WTC11 (cell line): Measurements from ENCODE around the gene LAMA1. TPM values are rescaled to one million over a fixed set of nuclear protein-coding genes. Genes with fewer than 3 reads are reported as not detected.
A peak's percentile ranks its signal among the peaks of the same experiment; 100 is the strongest.

Experiments used
- ATAC-seq: fragments of 200-7000 bp; cut with Tn5 transposase; 2 replicates; pipeline ENCODE4 v1.10.0; 2021; ENCODE audit warnings: mild to moderate bottlenecking, moderate library complexity
- CTCF ChIA-PET: fragments of 300-600 bp; sonication (Branson Sonifier 250); formaldehyde crosslinking; loops from one replicate; lab custom pipeline; 2021; ENCODE audit warnings: antibody characterized with exemption; lab: Charles Lee
- POLR2A ChIA-PET: fragments of 350-600 bp; sonication (Branson Sonifier 250); formaldehyde crosslinking; loops from one replicate; lab custom pipeline; 2021; ENCODE audit warnings: antibody characterized with exemption; lab: Charles Lee
- DNase-seq: peaks from one replicate; pipeline ENCODE4 v3.0.0; 2021; ENCODE audit warnings: low spot score
- H3K27ac Mint-ChIP-seq: 2 replicates; pipeline ENCODE4 v1.8.0; 2021; ENCODE audit warnings: mixed read lengths
- H3K27me3 Mint-ChIP-seq: 2 replicates; pipeline ENCODE4 v1.8.0; 2021; ENCODE audit warnings: low read depth, mild to moderate bottlenecking, moderate library complexity, mixed read lengths
- H3K36me3 Mint-ChIP-seq: 2 replicates; pipeline ENCODE4 v1.8.0; 2021; ENCODE audit warnings: mixed read lengths
- H3K4me1 Mint-ChIP-seq: 2 replicates; pipeline ENCODE4 v1.8.0; 2022; ENCODE audit warnings: mixed read lengths
- H3K4me3 Mint-ChIP-seq: 2 replicates; pipeline ENCODE4 v1.8.0; 2021; ENCODE audit warnings: mild to moderate bottlenecking, moderate library complexity, mixed read lengths
- H3K9me3 Mint-ChIP-seq: 2 replicates; pipeline ENCODE4 v1.8.0; 2021; ENCODE audit warnings: mixed read lengths
- ATF3 ChIP-seq: sonication (generic); formaldehyde crosslinking; conservative IDR thresholded peaks from 2 replicates; pipeline ENCODE4 v1.8.1; 2022; ENCODE audit warnings: mild to moderate bottlenecking, missing genetic modification reagents
- E2F1 ChIP-seq: sonication (generic); formaldehyde crosslinking; IDR thresholded peaks from 2 replicates; pipeline ENCODE4 v1.8.0; 2022; ENCODE audit warnings: mild to moderate bottlenecking, missing genetic modification reagents
- E2F5 ChIP-seq: sonication (generic); formaldehyde crosslinking; IDR thresholded peaks from 2 replicates; pipeline ENCODE4 v1.8.1; 2022; ENCODE audit warnings: mild to moderate bottlenecking, moderate library complexity, missing genetic modification reagents
- ELF4 ChIP-seq: sonication (generic); formaldehyde crosslinking; IDR thresholded peaks from 2 replicates; pipeline ENCODE4 v1.8.1; 2022; ENCODE audit warnings: low read depth, mild to moderate bottlenecking, moderate library complexity, missing genetic modification reagents
- ESRRA ChIP-seq: sonication (generic); formaldehyde crosslinking; IDR thresholded peaks from 2 replicates; pipeline ENCODE4 v1.8.1; 2022; ENCODE audit warnings: mild to moderate bottlenecking, missing genetic modification reagents, borderline replicate concordance
- FOXP1 ChIP-seq: sonication (generic); formaldehyde crosslinking; IDR thresholded peaks from 2 replicates; pipeline ENCODE4 v1.8.0; 2022; ENCODE audit warnings: missing genetic modification reagents, mild to moderate bottlenecking, moderate library complexity, borderline replicate concordance
- JAZF1 ChIP-seq: fragments of 250-450 bp; sonication (Bioruptor Pico); IDR thresholded peaks from 2 replicates; pipeline ENCODE4 v1.9.0; 2021; ENCODE audit warnings: moderate library complexity, mild to moderate bottlenecking, inconsistent platforms
- MAX ChIP-seq: sonication (generic); formaldehyde crosslinking; IDR thresholded peaks from 2 replicates; pipeline ENCODE4 v1.8.0; 2022; ENCODE audit warnings: mild to moderate bottlenecking, missing genetic modification reagents
- MYBL2 ChIP-seq: sonication (generic); formaldehyde crosslinking; IDR thresholded peaks from 2 replicates; pipeline ENCODE4 v1.8.1; 2023; ENCODE audit warnings: mild to moderate bottlenecking, moderate library complexity, missing genetic modification reagents
- TCF7 ChIP-seq: sonication (generic); formaldehyde crosslinking; IDR thresholded peaks from 2 replicates; pipeline ENCODE4 v1.8.0; 2022; ENCODE audit warnings: mild to moderate bottlenecking, low read depth, missing genetic modification reagents, moderate library complexity
- TEAD4 ChIP-seq: sonication (generic); formaldehyde crosslinking; IDR thresholded peaks from 2 replicates; pipeline ENCODE4 v1.8.0; 2022; ENCODE audit warnings: mild to moderate bottlenecking, missing genetic modification reagents
- USF1 ChIP-seq: sonication (generic); formaldehyde crosslinking; IDR thresholded peaks from 2 replicates; pipeline ENCODE4 v1.8.0; 2022; ENCODE audit warnings: mild to moderate bottlenecking, missing genetic modification reagents
- ZNF121 ChIP-seq: sonication (generic); formaldehyde crosslinking; IDR thresholded peaks from 2 replicates; pipeline ENCODE4 v1.8.0; 2023; ENCODE audit warnings: missing genetic modification reagents
- ZNF138 ChIP-seq: sonication (generic); formaldehyde crosslinking; conservative IDR thresholded peaks from 2 replicates; pipeline ENCODE4 v1.8.1; 2022; ENCODE audit warnings: mild to moderate bottlenecking, moderate library complexity, missing genetic modification reagents
- ZNF263 ChIP-seq: sonication (generic); formaldehyde crosslinking; IDR thresholded peaks from 2 replicates; pipeline ENCODE4 v1.8.1; 2022; ENCODE audit warnings: low read depth, mild to moderate bottlenecking, moderate library complexity, missing genetic modification reagents
- ZNF281 ChIP-seq: sonication (generic); formaldehyde crosslinking; IDR thresholded peaks from 2 replicates; pipeline ENCODE4 v1.8.0; 2023; ENCODE audit warnings: mild to moderate bottlenecking, missing genetic modification reagents
- ZNF416 ChIP-seq: fragments of 250-450 bp; sonication (Bioruptor Pico); IDR thresholded peaks from 2 replicates; pipeline ENCODE4 v1.9.0; 2021; ENCODE audit warnings: mild to moderate bottlenecking, inconsistent platforms
- ZNF423 ChIP-seq: fragments of 250-450 bp; sonication (Bioruptor Pico); IDR thresholded peaks from 2 replicates; pipeline ENCODE4 v2.1.2; 2022; ENCODE audit warnings: mild to moderate bottlenecking, moderate library complexity
- total RNA-seq: library from RNA; stranded (reverse); gene quantifications from 3 replicates; pipeline ENCODE4 v1.2.3, GENCODE V29; 2021
- TF ChIP-seq, protein P1 (sequence below): fragments of 250-450 bp; sonication (Bioruptor Pico); IDR thresholded peaks from 2 replicates; pipeline ENCODE4 v1.9.0; 2021; ENCODE audit warnings: mild to moderate bottlenecking
- TF ChIP-seq, protein P2 (sequence below): fragments of 250-450 bp; sonication (Bioruptor Pico); IDR thresholded peaks from 2 replicates; pipeline ENCODE4 v2.1.2; 2022; ENCODE audit warnings: mild to moderate bottlenecking, moderate library complexity

The LAMA1 gene
- total RNA-seq, 1 experiment from 2014 or later, result 50.7 TPM

DNA sequence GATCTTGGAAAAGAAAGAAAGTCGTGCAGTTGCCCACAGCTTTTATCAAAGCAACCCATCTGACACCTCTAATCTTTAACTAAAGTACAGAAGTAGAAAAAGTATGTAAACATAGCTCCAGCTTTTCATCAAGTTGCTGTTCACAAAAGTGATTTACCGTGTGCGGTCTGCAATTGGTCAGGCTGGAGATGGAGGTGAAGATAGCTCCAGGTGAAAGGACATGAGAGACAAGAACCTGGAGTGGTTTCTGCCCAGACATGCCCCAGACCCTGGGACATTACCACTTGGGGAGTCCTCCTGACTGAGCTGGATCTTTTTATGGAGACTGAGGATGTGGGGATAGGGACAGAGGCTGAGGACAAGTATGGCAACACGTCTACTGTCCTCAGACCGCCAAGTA, 82.7 kb downstream of the LAMA1 start:
- Mint-ChIP-seq H3K4me3 (no peak overlapping the region), H3K27ac (peak overlapping the region; percentile 95), H3K4me1 (peaks cover 7% of the 10 kb centered on the region), H3K27me3 (no peaks in the 10 kb centered on the region), H3K9me3 (no peaks in the 10 kb centered on the region), H3K36me3 (peaks cover 37% of the 10 kb centered on the region)
- ATAC-seq, result no peak
- POLR2A ChIA-PET, result no interaction called here
- no peak for TF ChIP-seq ZNF423 (CRISPR knock-in tag)
- TF ChIP-seq USF1 (CRISPR knock-in tag), result no peak
- no peak for TF ChIP-seq MYBL2 (CRISPR knock-in tag)
- TF ChIP-seq E2F1, result no peak
- TF ChIP-seq, protein P1, sequence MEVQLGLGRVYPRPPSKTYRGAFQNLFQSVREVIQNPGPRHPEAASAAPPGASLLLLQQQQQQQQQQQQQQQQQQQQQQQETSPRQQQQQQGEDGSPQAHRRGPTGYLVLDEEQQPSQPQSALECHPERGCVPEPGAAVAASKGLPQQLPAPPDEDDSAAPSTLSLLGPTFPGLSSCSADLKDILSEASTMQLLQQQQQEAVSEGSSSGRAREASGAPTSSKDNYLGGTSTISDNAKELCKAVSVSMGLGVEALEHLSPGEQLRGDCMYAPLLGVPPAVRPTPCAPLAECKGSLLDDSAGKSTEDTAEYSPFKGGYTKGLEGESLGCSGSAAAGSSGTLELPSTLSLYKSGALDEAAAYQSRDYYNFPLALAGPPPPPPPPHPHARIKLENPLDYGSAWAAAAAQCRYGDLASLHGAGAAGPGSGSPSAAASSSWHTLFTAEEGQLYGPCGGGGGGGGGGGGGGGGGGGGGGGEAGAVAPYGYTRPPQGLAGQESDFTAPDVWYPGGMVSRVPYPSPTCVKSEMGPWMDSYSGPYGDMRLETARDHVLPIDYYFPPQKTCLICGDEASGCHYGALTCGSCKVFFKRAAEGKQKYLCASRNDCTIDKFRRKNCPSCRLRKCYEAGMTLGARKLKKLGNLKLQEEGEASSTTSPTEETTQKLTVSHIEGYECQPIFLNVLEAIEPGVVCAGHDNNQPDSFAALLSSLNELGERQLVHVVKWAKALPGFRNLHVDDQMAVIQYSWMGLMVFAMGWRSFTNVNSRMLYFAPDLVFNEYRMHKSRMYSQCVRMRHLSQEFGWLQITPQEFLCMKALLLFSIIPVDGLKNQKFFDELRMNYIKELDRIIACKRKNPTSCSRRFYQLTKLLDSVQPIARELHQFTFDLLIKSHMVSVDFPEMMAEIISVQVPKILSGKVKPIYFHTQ (CRISPR knock-in tag), result no peak
- TF ChIP-seq ZNF138 (CRISPR knock-in tag), result no peak
- no peak for TF ChIP-seq ZNF121 (CRISPR knock-in tag)
- CTCF ChIA-PET, result interaction anchor here (1.5 to 1.9 kb wide), 3 partner anchors 115 to 142 kb away, joined by 4 to 12 read pairs (median 6); no protein-coding TSS in a partner anchor
- DNase-seq, result no peak

- DNase-seq (no peak), ATAC-seq (no peak)
- Mint-ChIP-seq H3K4me3 (no peak overlapping the region), H3K27me3 (no peaks in the 10 kb centered on the region), H3K4me1 (no peaks in the 10 kb centered on the region), H3K27ac (no peak overlapping the region), H3K9me3 (no peaks in the 10 kb centered on the region), H3K36me3 (peaks cover 34% of the 10 kb centered on the region)
- TF ChIP-seq ZNF263 (CRISPR knock-in tag), result no peak
- TF ChIP-seq E2F5 (CRISPR knock-in tag), result no peak
- no peak for TF ChIP-seq MAX (CRISPR knock-in tag)
- TF ChIP-seq, protein P2, sequence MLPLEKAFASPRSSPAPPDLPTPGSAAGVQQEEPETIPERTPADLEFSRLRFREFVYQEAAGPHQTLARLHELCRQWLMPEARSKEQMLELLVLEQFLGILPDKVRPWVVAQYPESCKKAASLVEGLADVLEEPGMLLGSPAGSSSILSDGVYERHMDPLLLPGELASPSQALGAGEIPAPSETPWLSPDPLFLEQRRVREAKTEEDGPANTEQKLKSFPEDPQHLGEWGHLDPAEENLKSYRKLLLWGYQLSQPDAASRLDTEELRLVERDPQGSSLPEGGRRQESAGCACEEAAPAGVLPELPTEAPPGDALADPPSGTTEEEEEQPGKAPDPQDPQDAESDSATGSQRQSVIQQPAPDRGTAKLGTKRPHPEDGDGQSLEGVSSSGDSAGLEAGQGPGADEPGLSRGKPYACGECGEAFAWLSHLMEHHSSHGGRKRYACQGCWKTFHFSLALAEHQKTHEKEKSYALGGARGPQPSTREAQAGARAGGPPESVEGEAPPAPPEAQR (CRISPR knock-in tag), result no peak
- TF ChIP-seq ESRRA (CRISPR knock-in tag), result no peak
- no peak for TF ChIP-seq ELF4
- ChIA-PET CTCF (interaction anchor here (1.0 to 1.1 kb wide), 2 partner anchors 10 to 87 kb away, joined by 3 read pairs; no protein-coding TSS in a partner anchor), POLR2A (interaction anchor here (0.5 kb wide), 1 partner anchor 52 kb away, joined by 4 read pairs; no protein-coding TSS in a partner anchor)
Observed at GRCh38 chr18:7032537-7032936, 85.1 kb downstream of the LAMA1 start.

DNA sequence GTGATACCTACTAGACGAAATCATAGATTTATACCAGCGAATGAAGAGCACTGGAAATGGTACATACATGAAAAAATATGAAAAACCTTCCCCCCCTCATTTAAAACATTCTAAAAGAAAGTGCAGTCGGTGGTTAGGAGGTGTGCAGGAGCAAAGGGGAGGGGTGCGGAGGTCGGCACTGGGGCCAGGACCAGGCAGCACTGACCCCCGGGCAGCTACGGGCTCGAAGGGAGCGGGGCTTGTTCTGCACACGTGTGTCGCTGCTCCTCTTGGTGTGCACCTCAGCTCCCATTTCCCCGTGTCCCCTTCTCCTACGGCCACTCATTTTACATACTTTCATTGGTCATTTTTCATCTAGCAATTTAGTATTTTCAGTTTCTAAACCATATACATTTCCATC, 89.0 kb downstream of the LAMA1 start:
- ATAC-seq, result no peak
- ChIA-PET POLR2A (no interaction called here), CTCF (interaction anchor here (1.3 to 1.9 kb wide), 2 partner anchors 10 to 109 kb away, joined by 3 to 4 read pairs; no protein-coding TSS in a partner anchor)
- Mint-ChIP-seq H3K9me3 (no peaks in the 10 kb centered on the region), H3K4me1 (no peaks in the 10 kb centered on the region), H3K36me3 (peaks cover 34% of the 10 kb centered on the region)
- no peak for DNase-seq
- TF ChIP-seq ZNF416 (CRISPR knock-in tag) (no peak), ATF3 (CRISPR knock-in tag) (no peak), JAZF1 (CRISPR knock-in tag) (no peak), ZNF423 (CRISPR knock-in tag) (no peak), TEAD4 (CRISPR knock-in tag) (no peak), TCF7 (CRISPR knock-in tag) (no peak), FOXP1 (CRISPR knock-in tag) (no peak), ZNF281 (CRISPR knock-in tag) (no peak)
- TF ChIP-seq, all 79 proteins: peak for 0
- H3K4me3 Mint-ChIP-seq, result no peak overlapping the region
- H3K27me3 Mint-ChIP-seq, result no peaks in the 10 kb centered on the region
- no peak overlapping the region for H3K27ac Mint-ChIP-seq
